Measurements from ENCODE around the gene CRADD. TPM values are rescaled to one million over a fixed set of nuclear protein-coding genes. Genes with fewer than 3 reads are reported as not detected.

CRADD gene
- total and polyA plus RNA-seq, 2 of the 4 experiments (the other 2 are of a cell fraction) = 11.1 to 14.0 TPM

DNA sequence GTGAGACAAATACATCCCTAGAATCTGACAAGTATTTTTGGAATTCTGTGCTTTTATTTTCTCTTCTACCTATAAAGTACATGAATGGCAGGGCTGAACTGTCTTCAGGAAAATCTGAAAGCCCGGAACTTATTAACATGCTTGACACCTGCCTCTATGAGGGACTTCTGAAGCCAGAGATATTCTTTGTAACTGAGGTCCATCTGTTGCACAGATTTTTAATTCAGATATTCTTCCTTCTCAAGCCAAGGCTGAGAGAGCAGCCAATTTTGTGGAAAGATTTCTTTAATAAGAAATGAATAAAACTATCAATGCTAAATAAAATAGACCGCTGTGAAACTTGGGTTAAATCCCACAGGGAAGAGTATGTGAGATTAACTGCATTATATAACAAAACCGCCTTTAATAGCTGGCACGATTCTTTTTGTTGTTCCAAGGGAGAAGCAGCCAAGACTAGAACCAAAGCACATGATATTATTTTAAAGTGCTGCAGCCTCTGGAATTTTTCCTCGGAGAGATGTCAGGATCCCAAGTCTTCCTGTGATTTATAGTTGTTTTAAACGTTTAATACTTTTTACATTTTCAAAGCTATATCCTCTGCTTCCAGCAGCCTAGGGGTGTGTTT lies 148.9 kb downstream of the CRADD start:
- ATAC-seq (ENCODE audit: low read depth) (no peak; the same call in 1 of the 2 replicates), DNase-seq (no peak)
- peak overlapping the region; percentile 62; the same call in 1 of the 2 replicates for H3K4ac ChIP-seq (ENCODE audit: low read depth, low read length)
- no peaks in the 10 kb centered on the region for H3K27me3 ChIP-seq (ENCODE audit: control insufficient read depth, insufficient read depth, low read length)
- no peaks in the 10 kb centered on the region for H3K9me1 ChIP-seq (ENCODE audit: insufficient read depth, low read length)
- CTCF ChIA-PET = no interaction called here
- no peak overlapping the region; the same call in 1 of the 2 replicates for H4K91ac ChIP-seq (ENCODE audit: insufficient read depth, low read depth, low read length)
- no peak overlapping the region for H3K56ac ChIP-seq (ENCODE audit: extremely low read depth, insufficient read depth, low read length)
- no peaks in the 10 kb centered on the region; a peak in 1 of 4 replicates for H3K79me1 ChIP-seq (ENCODE audit: low read depth in 1 of 2, low read length in 2 of 2)
- H3K9me3 ChIP-seq (ENCODE audit: control insufficient read depth, insufficient read depth, low read length) = no peaks in the 10 kb centered on the region
- H3K23ac ChIP-seq (ENCODE audit: low read depth, low read length) = peak overlapping the region; percentile 15; the same call in 1 of the 2 replicates
- no CpG with 5 or more reads among the region's 6 CpGs for WGBS, 2 experiments (ENCODE audit: extremely low coverage in 2 of 2, insufficient read length in 1 of 2)
- H2AFZ ChIP-seq (replicated peaks; ENCODE audit: low read length, poor library complexity) = no peak overlapping the region
- H3K4me2 ChIP-seq (ENCODE audit: low read depth, low read length) = peak overlapping the region; percentile 21; the same call in 1 of the 2 replicates
- dilution Hi-C loops (cut with HindIII; ENCODE audit: low sequenced_read_pairs, unreplicated experiment) = no loop called here
- in situ Hi-C loops (cut with MboI; ENCODE audit: low sequenced_read_pairs) = no loop called here
- 0 out of 3 replicates have a peak overlapping the region, but pooled peaks have one; percentile 36 for H2BK15ac ChIP-seq (ENCODE audit: low read depth, low read length)
- BruUV-seq (replicated peaks) = no TSS peak
- H3K14ac ChIP-seq (replicated peaks; ENCODE audit: low read depth, low read length) = peak overlapping the region; percentile 52; the same call in 1 of the 2 replicates
- H3K9ac ChIP-seq (ENCODE audit: low read depth, low read length) = no peak overlapping the region
- TF ChIP-seq MAZ (IDR thresholded peaks at IDR 0.05; ENCODE audit: borderline replicate concordance, low read depth, low read length) (no peak), NFE2L2 (IDR thresholded peaks at IDR 0.05; ENCODE audit: low read depth, low read length) (no peak), MAFK (IDR thresholded peaks at IDR 0.05; ENCODE audit: low read depth, low read length) (no peak), RFX5 (IDR thresholded peaks at IDR 0.05; ENCODE audit: low read depth, low read length) (no peak), MXI1 (IDR thresholded peaks at IDR 0.05; ENCODE audit: borderline replicate concordance, low read depth, low read length) (no peak)
- POLR2A ChIA-PET (ENCODE audit: unreplicated experiment) = no interaction called here
- peak overlapping the region; percentile 75; the same call in 1 of the 2 replicates for H3K18ac ChIP-seq (ENCODE audit: low read depth, low read length)
- no peak overlapping the region for H3K4me3 ChIP-seq (ENCODE audit: insufficient read depth, low read depth, low read length)
- no peaks in the 10 kb centered on the region for H3K36me3 ChIP-seq (ENCODE audit: control insufficient read depth, insufficient read depth, low read length)
- peak overlapping the region; percentile 20; the same call in 1 of the 2 replicates for H2BK20ac ChIP-seq (ENCODE audit: low read depth, low read length)
- H4K5ac ChIP-seq (ENCODE audit: low read depth, low read length) = peak overlapping the region; percentile 53; the same call in 1 of the 2 replicates
- H2BK120ac ChIP-seq (ENCODE audit: low read depth, low read length) = peak overlapping the region; percentile 43; the same call in 1 of the 2 replicates
- no peak overlapping the region for H2AK9ac ChIP-seq (replicated peaks; ENCODE audit: low read depth, low read length, poor library complexity)
- H3K27ac ChIP-seq (ENCODE audit: insufficient read depth, low read length) = no peak overlapping the region
- H4K20me1 ChIP-seq (ENCODE audit: insufficient read depth, low read length) = no peaks in the 10 kb centered on the region
- no peak overlapping the region for H2BK5ac ChIP-seq (ENCODE audit: low read depth, low read length, poor library complexity, severe bottlenecking)
- intact Hi-C loops (cut with micrococcal nuclease) = no loop called here
- no peak overlapping the region for H2AK5ac ChIP-seq (ENCODE audit: low read depth, low read length)
- peak overlapping the region; percentile 28 to 31; a peak in 3 of 4 replicates for H4K8ac ChIP-seq (ENCODE audit: low read depth in 2 of 2, low read length in 2 of 2)
- H3K4me1 ChIP-seq (ENCODE audit: control insufficient read depth, insufficient read depth, low read length) = peaks cover 12% of the 10 kb centered on the region

Measured in IMR-90 (cell line).